KMS-11 (cell line): ENCODE results near the gene NR1H2.
A peak's percentile ranks its signal among the peaks of the same experiment; 100 is the strongest.
"Not testable (repeated sequence)": the region's sequence is repeated elsewhere in the genome, so short reads cannot be mapped to it uniquely, and the experiment has no call there.

Experiments used
- H2AFZ ChIP-seq: fragments of 200-600 bp; sonication (generic); 2 replicates; pipeline ENCODE4 v1.6.1; 2016; ENCODE audit warnings: antibody characterized with exemption, mixed run types, low read depth
- H3K27ac ChIP-seq: fragments of 200-600 bp; sonication (generic); 2 replicates; pipeline ENCODE4 v1.6.1; 2016; ENCODE audit warnings: mild to moderate bottlenecking, mixed run types
- H3K27me3 ChIP-seq: fragments of 200-600 bp; sonication (generic); 2 replicates; pipeline ENCODE4 v1.6.1; 2017; ENCODE audit warnings: mild to moderate bottlenecking, low read depth, mixed run types, moderate library complexity; ENCODE audit not compliant: insufficient read depth
- H3K36me3 ChIP-seq: fragments of 200-600 bp; sonication (generic); 2 replicates; pipeline ENCODE4 v1.6.1; 2017; ENCODE audit warnings: mild to moderate bottlenecking, mixed run types; ENCODE audit not compliant: insufficient read depth
- H3K4me1 ChIP-seq: fragments of 200-600 bp; sonication (generic); 2 replicates; pipeline ENCODE4 v1.6.1; 2016; ENCODE audit warnings: mild to moderate bottlenecking, low read depth, mixed run types; ENCODE audit not compliant: poor library complexity, severe bottlenecking
- H3K4me2 ChIP-seq: fragments of 200-600 bp; sonication (generic); 2 replicates; pipeline ENCODE4 v1.7.0; 2016; ENCODE audit warnings: mild to moderate bottlenecking, mixed run types
- H3K4me3 ChIP-seq: fragments of 200-600 bp; sonication (generic); IDR thresholded peaks from 2 replicates; pipeline ENCODE4 v1.6.1; 2017; ENCODE audit warnings: low read depth, low read length, mixed read lengths; ENCODE audit not compliant: insufficient read depth
- H3K79me2 ChIP-seq: fragments of 200-600 bp; sonication (generic); 2 replicates; pipeline ENCODE4 v1.6.1; 2016; ENCODE audit warnings: low read depth, mixed run types; ENCODE audit not compliant: insufficient read depth
- H3K9ac ChIP-seq: fragments of 200-600 bp; sonication (generic); 2 replicates; pipeline ENCODE4 v1.6.1; 2016; ENCODE audit warnings: mild to moderate bottlenecking, mixed run types
- H4K20me1 ChIP-seq: fragments of 200-600 bp; sonication (generic); 2 replicates; pipeline ENCODE4 v1.6.1; 2016; ENCODE audit warnings: mild to moderate bottlenecking, mixed run types; ENCODE audit not compliant: insufficient read depth
- TF ChIP-seq, protein P1 (sequence below): fragments of 200-600 bp; sonication (generic); conservative IDR thresholded peaks from 2 replicates; pipeline ENCODE4 v1.6.1; 2017; ENCODE audit warnings: low read depth, mild to moderate bottlenecking, antibody characterized with exemption, low read length, moderate library complexity, mixed read lengths

NR1H2 gene

DNA sequence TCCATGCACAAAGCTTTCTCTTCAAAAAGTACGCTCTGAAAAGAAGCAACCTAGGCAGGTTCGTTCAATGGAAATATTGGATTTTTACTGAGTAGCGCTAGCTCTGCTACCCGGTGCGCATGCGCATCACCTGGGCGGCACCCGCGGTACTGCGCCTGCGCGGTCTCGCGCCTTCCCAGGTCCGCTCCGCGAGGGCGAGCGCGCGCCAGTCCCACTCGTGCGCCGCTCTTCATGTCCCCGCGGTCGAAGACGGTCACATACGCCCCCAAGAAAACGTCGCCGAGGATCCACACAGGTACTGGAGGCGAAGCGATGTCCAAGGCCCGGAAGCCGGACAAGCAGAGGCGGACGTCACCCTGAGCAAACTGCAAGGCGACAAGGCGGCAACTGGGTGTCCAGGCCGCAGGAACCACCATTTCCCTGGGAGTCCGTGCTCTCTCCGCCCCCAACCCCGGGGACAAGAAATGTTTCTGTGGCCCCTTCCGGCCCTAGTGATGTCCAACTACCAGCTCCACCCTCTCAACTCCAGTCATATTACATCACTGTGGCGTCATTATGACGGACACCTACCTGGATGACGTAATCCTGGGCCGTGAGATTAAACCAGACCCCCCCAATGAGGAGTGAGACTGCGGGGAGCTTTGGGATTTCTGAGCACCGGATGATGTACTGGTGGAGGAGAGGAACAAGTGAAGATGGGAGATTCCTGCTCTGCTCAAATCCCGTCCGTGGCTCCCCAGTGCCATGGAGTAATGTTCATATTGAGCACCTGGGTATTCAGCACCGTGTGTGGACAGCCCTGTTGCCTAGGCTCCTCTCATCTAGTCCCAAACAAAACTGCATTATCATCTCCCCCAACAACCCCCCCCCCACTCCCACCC is 42.3 kb upstream of the NR1H2 start:
- TF ChIP-seq, protein P1, sequence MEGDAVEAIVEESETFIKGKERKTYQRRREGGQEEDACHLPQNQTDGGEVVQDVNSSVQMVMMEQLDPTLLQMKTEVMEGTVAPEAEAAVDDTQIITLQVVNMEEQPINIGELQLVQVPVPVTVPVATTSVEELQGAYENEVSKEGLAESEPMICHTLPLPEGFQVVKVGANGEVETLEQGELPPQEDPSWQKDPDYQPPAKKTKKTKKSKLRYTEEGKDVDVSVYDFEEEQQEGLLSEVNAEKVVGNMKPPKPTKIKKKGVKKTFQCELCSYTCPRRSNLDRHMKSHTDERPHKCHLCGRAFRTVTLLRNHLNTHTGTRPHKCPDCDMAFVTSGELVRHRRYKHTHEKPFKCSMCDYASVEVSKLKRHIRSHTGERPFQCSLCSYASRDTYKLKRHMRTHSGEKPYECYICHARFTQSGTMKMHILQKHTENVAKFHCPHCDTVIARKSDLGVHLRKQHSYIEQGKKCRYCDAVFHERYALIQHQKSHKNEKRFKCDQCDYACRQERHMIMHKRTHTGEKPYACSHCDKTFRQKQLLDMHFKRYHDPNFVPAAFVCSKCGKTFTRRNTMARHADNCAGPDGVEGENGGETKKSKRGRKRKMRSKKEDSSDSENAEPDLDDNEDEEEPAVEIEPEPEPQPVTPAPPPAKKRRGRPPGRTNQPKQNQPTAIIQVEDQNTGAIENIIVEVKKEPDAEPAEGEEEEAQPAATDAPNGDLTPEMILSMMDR = no peak
- H3K4me2 ChIP-seq = peak overlapping the region; percentile 36
- H3K36me3 ChIP-seq = no peaks in the 10 kb centered on the region
- H3K4me1 ChIP-seq = no peaks in the 10 kb centered on the region
- H4K20me1 ChIP-seq = no peaks in the 10 kb centered on the region
- no peak overlapping the region for H3K9ac ChIP-seq
- H3K27ac ChIP-seq = no peak overlapping the region
- H2AFZ ChIP-seq = peak overlapping the region; percentile 71
- no peaks in the 10 kb centered on the region for H3K79me2 ChIP-seq
- H3K4me3 ChIP-seq = no peak overlapping the region
- H3K27me3 ChIP-seq = peaks cover 28% of the 10 kb centered on the region

DNA sequence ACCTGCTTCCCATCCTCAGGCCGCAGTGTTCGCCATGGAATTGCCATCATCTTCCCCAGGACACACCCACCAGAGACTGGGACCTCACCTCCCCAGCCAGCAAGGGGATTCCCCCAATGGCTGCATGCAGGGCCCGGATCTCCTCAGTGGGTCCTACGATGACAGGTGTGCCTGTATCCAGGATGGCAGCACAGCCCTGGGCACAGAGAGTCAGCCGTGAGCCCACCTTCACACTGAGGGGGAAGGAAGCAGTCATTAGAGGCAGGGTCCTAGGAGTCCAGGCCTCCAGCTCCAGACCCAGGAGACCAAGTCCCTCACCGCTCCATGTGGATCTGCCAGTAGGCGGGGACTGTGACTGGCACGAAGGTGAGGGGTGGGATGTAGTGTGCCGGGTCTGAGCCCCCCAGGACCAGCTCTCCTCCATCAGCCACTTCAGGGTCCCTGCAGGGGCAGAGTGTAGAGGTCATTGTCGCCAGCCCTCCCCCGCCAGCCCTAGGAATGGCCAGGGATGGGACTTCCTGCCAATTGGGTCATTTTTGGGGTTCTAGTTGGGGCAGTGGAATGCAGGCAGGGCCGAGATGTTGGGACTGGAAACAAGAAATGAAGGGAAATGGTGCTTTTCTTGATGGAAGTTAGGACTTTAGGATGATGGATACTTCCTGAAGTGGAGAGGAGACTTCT is 41.4 kb upstream of the NR1H2 start:
- Histone ChIP-seq H3K9ac (no peak overlapping the region), H2AFZ (no peak overlapping the region), H3K27me3 (peaks cover 24% of the 10 kb centered on the region), H3K79me2 (no peaks in the 10 kb centered on the region), H3K4me1 (no peaks in the 10 kb centered on the region), H3K27ac (no peak overlapping the region), H4K20me1 (no peaks in the 10 kb centered on the region), H3K36me3 (no peaks in the 10 kb centered on the region), H3K4me2 (no peak overlapping the region), H3K4me3 (no peak overlapping the region)
- TF ChIP-seq, protein P1 = no peak

DNA sequence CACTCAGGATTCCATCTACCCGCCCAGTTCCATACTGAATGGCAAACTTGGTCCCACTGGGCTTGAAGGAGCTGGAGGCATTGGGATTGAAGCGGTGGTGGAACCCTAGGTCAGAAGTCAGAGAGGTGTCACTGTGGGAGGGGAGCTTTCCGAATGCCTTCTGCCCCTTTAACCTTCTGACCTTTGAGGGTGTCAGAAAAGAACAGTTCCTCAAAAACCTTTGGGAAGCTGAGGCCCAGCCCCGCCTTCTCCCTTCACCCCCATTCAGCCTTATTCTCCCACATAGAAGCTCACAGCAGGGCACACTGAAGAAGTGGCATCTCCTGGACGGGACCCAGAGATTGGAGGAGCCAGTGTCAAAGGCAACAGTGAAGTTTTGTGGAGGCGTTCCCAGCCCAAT is 39.2 kb upstream of the NR1H2 start:
- not testable (repeated sequence) for H3K4me2 ChIP-seq, H3K36me3 ChIP-seq, H3K4me1 ChIP-seq, H4K20me1 ChIP-seq, H2AFZ ChIP-seq, H3K79me2 ChIP-seq, H3K4me3 ChIP-seq, H3K9ac ChIP-seq, H3K27ac ChIP-seq
- H3K27me3 ChIP-seq = peaks cover 12% of the 10 kb centered on the region; the same call in 1 of the 2 replicates

DNA sequence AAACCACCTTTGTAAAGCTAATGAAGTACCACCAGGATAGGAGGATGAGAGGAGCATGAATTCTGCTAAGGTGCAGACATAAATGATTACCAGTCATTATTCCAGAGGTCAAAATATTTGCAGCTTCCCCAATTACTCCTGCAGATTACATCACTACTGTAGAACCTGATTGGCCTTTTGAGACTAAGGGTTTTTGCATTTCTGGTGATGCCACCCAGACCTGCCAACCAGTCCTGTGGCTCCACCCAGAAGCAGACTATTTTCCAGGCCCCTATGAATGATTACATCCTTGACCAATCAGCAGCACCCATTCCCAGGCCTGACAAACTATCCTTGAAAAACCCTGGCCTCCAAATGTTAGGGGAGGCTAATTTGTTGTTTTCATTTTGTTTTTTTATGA is 35.9 kb upstream of the NR1H2 start:
- no peaks in the 10 kb centered on the region for H3K36me3 ChIP-seq
- no peak overlapping the region for H3K4me2 ChIP-seq
- no peak overlapping the region for H3K27ac ChIP-seq
- no peak overlapping the region for H2AFZ ChIP-seq
- H3K4me1 ChIP-seq = no peaks in the 10 kb centered on the region
- TF ChIP-seq, protein P1 = no peak
- H3K9ac ChIP-seq = no peak overlapping the region
- H3K27me3 ChIP-seq = peaks cover 16% of the 10 kb centered on the region; the same call in 1 of the 2 replicates
- no peak overlapping the region for H3K4me3 ChIP-seq
- H4K20me1 ChIP-seq = no peaks in the 10 kb centered on the region
- no peaks in the 10 kb centered on the region for H3K79me2 ChIP-seq

DNA sequence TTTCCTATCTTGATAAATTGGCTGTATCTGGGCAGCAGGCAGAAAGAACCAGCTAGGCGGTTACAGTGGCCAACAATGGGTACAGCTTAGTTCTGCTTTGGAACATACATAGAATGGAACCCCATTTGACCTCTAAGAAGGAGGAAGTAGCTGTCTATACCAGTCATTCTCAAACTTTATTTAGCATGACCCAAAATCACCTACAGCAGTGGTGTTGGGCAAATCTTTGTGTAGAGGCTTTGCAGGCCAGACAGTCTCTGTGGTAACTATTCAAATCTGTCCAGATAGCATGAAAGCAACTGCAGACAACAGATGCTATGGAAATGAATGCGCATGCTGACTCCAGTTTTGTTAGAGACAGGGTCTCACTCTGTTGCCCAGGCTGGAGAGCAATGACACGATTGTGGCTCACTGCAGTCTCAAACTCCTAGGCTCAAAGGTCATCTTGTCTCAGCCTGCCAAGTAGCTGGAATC is 35.1 kb upstream of the NR1H2 start:
- no peaks in the 10 kb centered on the region for H3K36me3 ChIP-seq
- TF ChIP-seq, protein P1 = no peak
- no peaks in the 10 kb centered on the region for H3K79me2 ChIP-seq
- H3K9ac ChIP-seq = no peak overlapping the region
- H3K27me3 ChIP-seq = peaks cover 20% of the 10 kb centered on the region; the same call in 1 of the 2 replicates
- no peak overlapping the region for H2AFZ ChIP-seq
- no peaks in the 10 kb centered on the region for H3K4me1 ChIP-seq
- no peak overlapping the region for H3K4me2 ChIP-seq
- H4K20me1 ChIP-seq = no peaks in the 10 kb centered on the region
- no peak overlapping the region for H3K4me3 ChIP-seq
- H3K27ac ChIP-seq = no peak overlapping the region
